ENCODE measurements around the gene CPNE5.

CPNE5 gene

GRCh38 chr6:36722879-36723278 is 116.4 kb downstream of the CPNE5 start:
- TF ChIP-seq FOXP2 (optimal IDR thresholded peaks at IDR 0.05; ENCODE audit: borderline replicate concordance, extremely low read depth, extremely low read length, insufficient read depth) (no peak), POLR2AphosphoS5 (IDR thresholded peaks at IDR 0.05; ENCODE audit: low read depth, low read length) (no peak), REST (IDR thresholded peaks at IDR 0.05; ENCODE audit: insufficient read depth in 1 of 2, low read depth in 2 of 2, low read length in 2 of 2) (no peak), SIN3A (IDR thresholded peaks at IDR 0.05; ENCODE audit: borderline replicate concordance, insufficient read depth, low read length) (no peak), TAF1 (IDR thresholded peaks at IDR 0.05; ENCODE audit: borderline replicate concordance, insufficient read depth, low read length) (no peak)

- TF ChIP-seq FOXP2 (optimal IDR thresholded peaks at IDR 0.05; ENCODE audit: borderline replicate concordance, extremely low read depth, extremely low read length, insufficient read depth) (no peak), POLR2AphosphoS5 (IDR thresholded peaks at IDR 0.05; ENCODE audit: low read depth, low read length) (no peak), SIN3A (IDR thresholded peaks at IDR 0.05; ENCODE audit: borderline replicate concordance, insufficient read depth, low read length) (no peak), TAF1 (IDR thresholded peaks at IDR 0.05; ENCODE audit: borderline replicate concordance, insufficient read depth, low read length) (no peak), REST (IDR thresholded peaks at IDR 0.05; ENCODE audit: insufficient read depth in 1 of 2, low read depth in 2 of 2, low read length in 2 of 2) (no peak)
Measured at GRCh38 chr6:36722365-36722764, 116.9 kb downstream of the CPNE5 start.

- no peak for TF ChIP-seq FOXP2 (optimal IDR thresholded peaks at IDR 0.05; ENCODE audit: borderline replicate concordance, extremely low read depth, extremely low read length, insufficient read depth)
- TF ChIP-seq REST (IDR thresholded peaks at IDR 0.05; ENCODE audit: insufficient read depth in 1 of 2, low read depth in 2 of 2, low read length in 2 of 2) = no peak
- no peak for TF ChIP-seq TAF1 (IDR thresholded peaks at IDR 0.05; ENCODE audit: borderline replicate concordance, insufficient read depth, low read length)
- no peak for TF ChIP-seq POLR2AphosphoS5 (IDR thresholded peaks at IDR 0.05; ENCODE audit: low read depth, low read length)
- no peak for TF ChIP-seq SIN3A (IDR thresholded peaks at IDR 0.05; ENCODE audit: borderline replicate concordance, insufficient read depth, low read length)
Measured at GRCh38 chr6:36721369-36722140, 117.7 kb downstream of the CPNE5 start.

GRCh38 chr6:36720251-36721141 is 118.7 kb downstream of the CPNE5 start:
- no peak for TF ChIP-seq REST (IDR thresholded peaks at IDR 0.05; ENCODE audit: insufficient read depth in 1 of 2, low read depth in 2 of 2, low read length in 2 of 2)
- TF ChIP-seq SIN3A (IDR thresholded peaks at IDR 0.05; ENCODE audit: borderline replicate concordance, insufficient read depth, low read length) = no peak
- no peak for TF ChIP-seq FOXP2 (optimal IDR thresholded peaks at IDR 0.05; ENCODE audit: borderline replicate concordance, extremely low read depth, extremely low read length, insufficient read depth)
- no peak for TF ChIP-seq POLR2AphosphoS5 (IDR thresholded peaks at IDR 0.05; ENCODE audit: low read depth, low read length)
- TF ChIP-seq TAF1 (IDR thresholded peaks at IDR 0.05; ENCODE audit: borderline replicate concordance, insufficient read depth, low read length) = no peak

Measured in PFSK-1 (cell line).